Lower leg skin (tissue), 3 donors: ENCODE data around the gene LRPPRC.

ENCODE experiments used
- POLR2A ChIP-seq, 2 donors: fragments of 450-650 bp; IDR thresholded peaks; one replicate each; pipeline ENCODE4 v1.6.1; 2016 to 2017; ENCODE audit warnings: antibody characterized with exemption in 2 of 2, mild to moderate bottlenecking in 1 of 2, moderate library complexity in 1 of 2
- TF ChIP-seq, protein P1 (sequence below), 3 donors: fragments of 450-650 bp; IDR thresholded peaks; one replicate each; pipeline ENCODE4 v1.5.1; 2016; ENCODE audit warnings: antibody characterized with exemption in 3 of 3, mild to moderate bottlenecking in 3 of 3, moderate library complexity in 2 of 3

DNA sequence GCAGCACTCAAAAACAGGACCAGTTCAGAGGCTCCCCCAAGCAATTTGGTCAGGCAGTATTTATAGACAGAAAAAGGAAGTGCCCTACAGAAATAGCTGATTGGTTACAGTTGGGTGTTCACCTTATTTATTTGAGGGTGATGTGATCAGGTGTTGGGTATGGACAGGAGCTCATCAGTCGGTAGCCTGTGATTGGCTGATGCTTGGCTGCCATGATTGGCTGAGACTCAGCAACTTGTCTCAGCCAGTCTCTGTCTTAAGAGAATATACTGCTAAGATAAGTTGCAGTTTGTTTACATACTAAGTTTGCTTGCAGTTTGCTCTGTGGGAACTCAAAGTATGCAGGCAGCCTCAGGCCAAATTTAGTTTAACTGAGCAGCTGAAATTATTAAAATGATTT, 147.6 kb downstream of the LRPPRC start:
- TF ChIP-seq, protein P1, sequence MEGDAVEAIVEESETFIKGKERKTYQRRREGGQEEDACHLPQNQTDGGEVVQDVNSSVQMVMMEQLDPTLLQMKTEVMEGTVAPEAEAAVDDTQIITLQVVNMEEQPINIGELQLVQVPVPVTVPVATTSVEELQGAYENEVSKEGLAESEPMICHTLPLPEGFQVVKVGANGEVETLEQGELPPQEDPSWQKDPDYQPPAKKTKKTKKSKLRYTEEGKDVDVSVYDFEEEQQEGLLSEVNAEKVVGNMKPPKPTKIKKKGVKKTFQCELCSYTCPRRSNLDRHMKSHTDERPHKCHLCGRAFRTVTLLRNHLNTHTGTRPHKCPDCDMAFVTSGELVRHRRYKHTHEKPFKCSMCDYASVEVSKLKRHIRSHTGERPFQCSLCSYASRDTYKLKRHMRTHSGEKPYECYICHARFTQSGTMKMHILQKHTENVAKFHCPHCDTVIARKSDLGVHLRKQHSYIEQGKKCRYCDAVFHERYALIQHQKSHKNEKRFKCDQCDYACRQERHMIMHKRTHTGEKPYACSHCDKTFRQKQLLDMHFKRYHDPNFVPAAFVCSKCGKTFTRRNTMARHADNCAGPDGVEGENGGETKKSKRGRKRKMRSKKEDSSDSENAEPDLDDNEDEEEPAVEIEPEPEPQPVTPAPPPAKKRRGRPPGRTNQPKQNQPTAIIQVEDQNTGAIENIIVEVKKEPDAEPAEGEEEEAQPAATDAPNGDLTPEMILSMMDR (IDR thresholded peaks at IDR 0.05): no peak
- TF ChIP-seq POLR2A (IDR thresholded peaks at IDR 0.05): no peak
